A549 treated with AZD2906 at 1 μM for 4 hours (cell line): ENCODE data around the gene PCDHGA10. TPM values are rescaled to one million over a fixed set of nuclear protein-coding genes. Genes with fewer than 3 reads are reported as not detected.

ENCODE experiments used
- total RNA-seq: library from RNA; stranded (reverse); fragments of 200-300 nt; extraction: Qiagen RNA extraction; gene quantifications from 5 replicates; pipeline ENCODE4 v1.2.3, GENCODE V29; 2022

The PCDHGA10 gene
- total RNA-seq, 1 experiment from 2014 or later = 0.03 TPM

Other genes starting within 250 kb of the PCDHGA10 start
- gene PCDHB7, start 240.3 kb upstream of the PCDHGA10 start, total RNA-seq = 0.01 to 0.03 TPM (median 0.02 TPM) in 3 of 5 replicates, not detected in the others
- 0.24 to 0.28 TPM (median 0.26 TPM) in 5 replicates for gene PCDHB8, start 235.2 kb upstream of the PCDHGA10 start, total RNA-seq
- 0.02 to 0.13 TPM (median 0.06 TPM) in 5 replicates for gene PCDHB16, start 230.6 kb upstream of the PCDHGA10 start, total RNA-seq
- 0.01 to 0.09 TPM (median 0.02 TPM) in 4 of 5 replicates, not detected in the other for gene PCDHB9, start 225.8 kb upstream of the PCDHGA10 start, total RNA-seq
- gene PCDHB10, start 220.6 kb upstream of the PCDHGA10 start, total RNA-seq = 0.02 to 0.06 TPM (median 0.03 TPM) in 3 of 5 replicates, not detected in the others
- 0.05 to 0.08 TPM (median 0.07 TPM) in 5 replicates for gene PCDHB11, start 213.4 kb upstream of the PCDHGA10 start, total RNA-seq
- 0.01 to 0.02 TPM in 2 of 5 replicates, not detected in the others for gene PCDHB12, start 204.3 kb upstream of the PCDHGA10 start, total RNA-seq
- 0.03 to 0.08 TPM (median 0.06 TPM) in 5 replicates for gene PCDHB13, start 199.1 kb upstream of the PCDHGA10 start, total RNA-seq
- gene PCDHB14, start 189.6 kb upstream of the PCDHGA10 start, total RNA-seq = 0.03 to 0.09 TPM (median 0.06 TPM) in 5 replicates
- gene PCDHB15, start 167.6 kb upstream of the PCDHGA10 start, total RNA-seq = 0.03 to 0.13 TPM (median 0.07 TPM) in 5 replicates
- gene SLC25A2, start 108.9 kb upstream of the PCDHGA10 start, total RNA-seq = not detected in 5 replicates
- 59.3 to 79.3 TPM (median 67.9 TPM) in 5 replicates for gene TAF7, start 92.2 kb upstream of the PCDHGA10 start, total RNA-seq
- gene PCDHGA1, start 82.5 kb upstream of the PCDHGA10 start, total RNA-seq = 0.23 to 0.32 TPM (median 0.27 TPM) in 5 replicates
- gene PCDHGA2, start 74.2 kb upstream of the PCDHGA10 start, total RNA-seq = 0.40 to 0.74 TPM (median 0.53 TPM) in 5 replicates
- 0.02 to 0.03 TPM in 2 of 5 replicates, not detected in the others for gene PCDHGA3, start 69.2 kb upstream of the PCDHGA10 start, total RNA-seq
- gene PCDHGB1, start 62.9 kb upstream of the PCDHGA10 start, total RNA-seq = 1.4 to 1.9 TPM (median 1.7 TPM) in 5 replicates
- gene PCDHGA4, start 58.0 kb upstream of the PCDHGA10 start, total RNA-seq = 0.06 to 0.13 TPM (median 0.11 TPM) in 5 replicates
- 0.05 to 0.08 TPM (median 0.07 TPM) in 5 replicates for gene PCDHGB2, start 53.0 kb upstream of the PCDHGA10 start, total RNA-seq
- 0.13 to 0.17 TPM (median 0.16 TPM) in 5 replicates for gene PCDHGA5, start 48.8 kb upstream of the PCDHGA10 start, total RNA-seq
- 0.11 to 0.23 TPM (median 0.14 TPM) in 5 replicates for gene PCDHGB3, start 42.7 kb upstream of the PCDHGA10 start, total RNA-seq
- 0.11 to 0.28 TPM (median 0.24 TPM) in 5 replicates for gene PCDHGA6, start 39.1 kb upstream of the PCDHGA10 start, total RNA-seq
- gene PCDHGA7, start 30.2 kb upstream of the PCDHGA10 start, total RNA-seq = 0.71 to 1.2 TPM (median 0.76 TPM) in 5 replicates
- 0.81 to 1.0 TPM (median 0.92 TPM) in 5 replicates for gene PCDHGB4, start 25.3 kb upstream of the PCDHGA10 start, total RNA-seq
- 0.02 to 0.03 TPM (median 0.02 TPM) in 4 of 5 replicates, not detected in the other for gene PCDHGA8, start 20.4 kb upstream of the PCDHGA10 start, total RNA-seq
- 1.9 to 2.5 TPM (median 2.2 TPM) in 5 replicates for gene PCDHGB5, start 15.0 kb upstream of the PCDHGA10 start, total RNA-seq
- gene PCDHGA9, start 10.2 kb upstream of the PCDHGA10 start, total RNA-seq = 0.03 to 0.05 TPM (median 0.05 TPM) in 5 replicates
- 0.09 to 0.13 TPM (median 0.10 TPM) in 5 replicates for gene PCDHGB6, start 5.0 kb upstream of the PCDHGA10 start, total RNA-seq
- gene PCDHGB7, start 4.7 kb downstream of the PCDHGA10 start, total RNA-seq = 0.03 to 0.13 TPM (median 0.07 TPM) in 3 of 5 replicates, not detected in the others
- not detected in 5 replicates for gene PCDHGA11, start 8.1 kb downstream of the PCDHGA10 start, total RNA-seq
- gene PCDHGA12, start 17.5 kb downstream of the PCDHGA10 start, total RNA-seq = 0.01 TPM in 1 of 5 replicates, not detected in the others
- gene PCDHGC3, start 63.0 kb downstream of the PCDHGA10 start, total RNA-seq = 5.0 to 6.6 TPM (median 5.7 TPM) in 5 replicates
- gene PCDHGC4, start 72.0 kb downstream of the PCDHGA10 start, total RNA-seq = 0.02 to 0.07 TPM in 2 of 5 replicates, not detected in the others
- gene PCDHGC5, start 76.1 kb downstream of the PCDHGA10 start, total RNA-seq = 0.02 to 0.03 TPM in 2 of 5 replicates, not detected in the others
- gene DIAPH1, start 206.0 kb downstream of the PCDHGA10 start, total RNA-seq = 87.8 to 96.8 TPM (median 93.1 TPM) in 5 replicates
- 44.8 to 50.8 TPM (median 47.2 TPM) in 5 replicates for gene HDAC3, start 223.9 kb downstream of the PCDHGA10 start, total RNA-seq
- gene RELL2, start 224.0 kb downstream of the PCDHGA10 start, total RNA-seq = 4.0 to 5.2 TPM (median 4.6 TPM) in 5 replicates
- gene FCHSD1, start 238.4 kb downstream of the PCDHGA10 start, total RNA-seq = 6.8 to 10.3 TPM (median 9.6 TPM) in 5 replicates